SW 1271 (cell line): Measurements from ENCODE around the gene PRAMEF26.
"Not testable (repeated sequence)": the region's sequence is repeated elsewhere in the genome, so short reads cannot be mapped to it uniquely, and the experiment has no call there.

Experiments used
- DNase-seq, 2 experiments: peaks; one replicate each; lab custom pipeline; 2025; lab: John Stamatoyannopoulos, UW

PRAMEF26 gene

DNA sequence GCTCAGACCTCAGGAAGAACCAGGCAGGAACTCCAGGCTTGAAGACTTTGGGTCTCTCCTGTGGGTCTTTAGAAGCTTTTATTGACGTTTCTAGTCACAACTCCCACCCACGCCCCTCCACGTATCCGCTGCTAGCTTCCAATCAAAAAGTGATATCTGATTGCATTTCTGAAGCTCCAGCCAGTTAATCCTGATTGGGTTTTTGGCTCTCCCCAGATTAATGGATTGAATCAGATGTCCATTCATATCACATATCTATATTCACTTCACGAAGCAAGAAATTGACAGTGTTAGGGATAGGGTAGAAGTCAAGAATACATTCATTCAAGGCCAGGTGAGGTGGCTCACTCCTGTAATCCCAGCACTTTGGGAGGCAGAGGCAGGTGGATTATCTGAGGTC is at the start of gene PRAMEF26:
TSS of gene PRAMEF26 (minus strand) at position 101 of the 400 bp plus-strand sequence. CDS start 2,914 bp downstream, outside the sequence.
- not testable (repeated sequence) for DNase-seq

DNA sequence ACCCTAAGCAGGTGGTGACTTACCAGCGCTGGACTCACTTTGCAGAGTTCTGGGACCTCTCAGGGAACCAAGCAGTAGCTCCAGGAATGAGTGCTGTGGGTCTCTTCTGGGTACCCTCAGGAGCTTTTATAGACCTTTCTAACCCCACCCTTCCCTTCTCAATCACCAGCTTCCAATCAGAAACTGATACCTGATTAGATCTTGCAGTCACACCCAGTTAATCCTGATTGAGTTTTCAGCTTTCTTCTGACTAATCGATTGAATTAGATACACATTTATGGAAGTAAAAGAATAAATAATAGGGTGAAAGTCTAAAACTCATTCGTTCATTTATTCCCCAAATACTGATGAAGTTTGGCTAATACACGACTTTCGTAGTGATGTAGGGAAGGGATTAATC is 45.5 kb upstream of the PRAMEF26 start, which contains the start of gene PRAMEF13:
TSS of gene PRAMEF13 (minus strand) at position 101 of the 400 bp plus-strand sequence. CDS start 1,820 bp downstream, outside the sequence.
- not testable (repeated sequence) for DNase-seq

DNA sequence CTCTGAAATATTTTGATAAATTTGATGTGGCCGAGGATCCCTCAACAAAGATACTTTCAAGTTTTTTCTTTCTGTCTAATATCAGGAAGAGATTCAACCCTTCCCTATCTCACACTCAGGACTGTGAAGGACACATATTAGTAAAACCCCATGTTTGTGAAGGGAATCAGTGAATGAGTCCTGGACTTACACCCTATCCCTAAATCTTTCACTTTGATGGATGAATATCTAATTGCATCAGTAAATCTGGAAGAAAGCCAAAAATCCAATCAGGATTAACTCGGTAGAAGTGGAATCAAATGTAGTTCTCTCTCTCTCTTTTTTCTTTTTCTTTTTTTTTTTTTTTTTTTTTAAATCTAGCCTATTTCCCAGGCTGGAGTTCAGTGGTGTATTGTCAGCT is 15.7 kb upstream of the PRAMEF26 start, which contains the start of gene PRAMEF9:
TSS of gene PRAMEF9 (plus strand) at position 301 of the 400 bp plus-strand sequence. CDS start 3,433 bp downstream, outside the sequence.
- DNase-seq = not testable (repeated sequence)

DNA sequence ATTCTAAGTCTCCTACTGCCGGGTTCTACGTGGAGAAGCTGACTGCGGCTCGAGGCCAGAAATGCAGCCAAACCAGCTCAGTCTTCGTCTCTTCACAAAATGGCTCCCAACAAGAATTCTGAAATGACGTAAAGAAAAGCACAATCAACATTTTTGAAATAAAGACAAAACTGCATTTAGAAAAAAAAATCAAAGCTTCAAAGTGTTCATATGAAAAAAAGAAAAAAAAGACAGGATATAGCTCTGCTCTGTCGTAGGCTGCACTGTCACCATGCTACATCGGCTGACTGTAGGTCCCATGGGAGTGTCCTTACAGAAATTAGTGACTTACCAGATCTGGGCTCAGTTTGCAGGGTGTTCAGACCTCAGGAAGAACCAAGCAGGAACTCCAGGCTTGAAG is 9.7 kb upstream of the PRAMEF26 start, which contains the start of gene HNRNPCL4:
TSS of gene HNRNPCL4 (minus strand) at position 101 of the 400 bp plus-strand sequence. CDS start 164 bp downstream, outside the sequence.
- DNase-seq = not testable (repeated sequence)

DNA sequence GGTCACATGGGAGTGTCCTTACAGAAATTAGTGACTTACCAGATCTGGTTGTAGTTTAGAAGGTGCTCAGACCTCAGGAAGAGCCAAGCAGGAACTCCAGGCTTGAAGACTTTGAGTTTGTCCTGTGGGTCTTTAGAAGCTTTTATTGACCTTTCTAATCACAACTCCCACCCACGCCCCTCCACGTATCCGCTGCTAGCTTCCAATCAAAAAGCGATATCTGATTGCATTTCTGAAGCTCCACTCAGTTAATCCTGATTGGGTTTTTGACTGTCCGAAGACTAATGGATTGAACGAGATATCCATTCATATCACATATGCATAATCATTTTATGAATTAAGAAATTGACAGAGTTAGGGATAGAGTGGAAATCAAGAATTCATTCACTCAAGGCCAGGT is 39.1 kb downstream of the PRAMEF26 start, which contains the start of gene HNRNPCL2:
TSS of gene HNRNPCL2 (minus strand) at position 101 of the 400 bp plus-strand sequence. CDS start 454 bp downstream, outside the sequence.
- not testable (repeated sequence) for DNase-seq
